ENCODE measurements around the gene RAB6B.

GRCh38 chr3:133783762-133784161 is 111.9 kb downstream of the RAB6B start:
- no peak for TF ChIP-seq MZF1 (tag by site-specific recombination; IDR thresholded peaks at IDR 0.05; ENCODE audit: borderline replicate concordance)
- TF ChIP-seq ZNF148 (tag by site-specific recombination; IDR thresholded peaks at IDR 0.05; ENCODE audit: borderline replicate concordance), result no peak
- TF ChIP-seq ZNF274 (IDR thresholded peaks at IDR 0.05; ENCODE audit: low read length), result no peak
- TF ChIP-seq ZNF274 (tag by site-specific recombination; IDR thresholded peaks at IDR 0.05; ENCODE audit: borderline replicate concordance), result no peak
- TF ChIP-seq SP2 (tag by site-specific recombination; IDR thresholded peaks at IDR 0.05), result no peak

All from HEK293 (cell line).